GM12875 (cell line): Measurements from ENCODE around the gene PPA2.
"Not testable (repeated sequence)": the region's sequence is repeated elsewhere in the genome, so short reads cannot be mapped to it uniquely, and the experiment has no call there.

Experiments used
- H3K4me3 ChIP-seq: one replicate; pipeline ENCODE4 v1.5.1; 2011; ENCODE audit warnings: low read depth, low read length, control low read depth
- TF ChIP-seq, protein P1 (sequence below): IDR thresholded peaks from 2 replicates; pipeline ENCODE4 v1.5.1; 2011; ENCODE audit warnings: low read depth, mild to moderate bottlenecking, control low read depth, inconsistent platforms, low read length, moderate library complexity, borderline replicate concordance; ENCODE audit not compliant: insufficient read depth

The PPA2 gene

DNA sequence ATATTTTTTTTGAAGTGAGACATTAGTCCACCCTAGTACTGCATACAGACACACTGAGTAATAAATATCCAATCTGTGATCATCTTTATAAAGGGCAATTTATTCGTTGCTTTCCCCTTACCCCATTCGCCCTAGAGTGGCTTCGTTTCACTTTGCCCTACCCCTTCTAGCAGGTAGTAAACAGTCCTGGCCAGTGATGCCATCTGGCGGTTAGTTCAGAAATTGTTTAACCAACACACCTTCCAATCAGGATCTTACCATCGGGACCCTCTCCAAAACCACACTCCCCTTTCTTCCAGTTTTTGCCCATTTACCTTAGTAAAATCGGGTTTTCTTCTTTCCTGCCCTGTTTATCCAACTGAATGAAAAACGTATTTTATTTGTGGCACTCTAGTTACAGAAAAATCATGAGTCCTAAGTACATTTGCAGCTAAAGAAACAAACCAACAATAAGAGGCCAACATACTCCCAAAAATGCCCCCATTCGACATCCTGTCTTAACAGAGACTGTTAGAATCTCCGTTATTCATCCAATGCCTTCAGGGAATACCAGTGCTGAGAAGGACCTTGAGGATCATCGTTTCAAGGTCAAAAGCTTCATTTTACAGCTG is 2.2 kb downstream of the PPA2 start:
- TF ChIP-seq, protein P1, sequence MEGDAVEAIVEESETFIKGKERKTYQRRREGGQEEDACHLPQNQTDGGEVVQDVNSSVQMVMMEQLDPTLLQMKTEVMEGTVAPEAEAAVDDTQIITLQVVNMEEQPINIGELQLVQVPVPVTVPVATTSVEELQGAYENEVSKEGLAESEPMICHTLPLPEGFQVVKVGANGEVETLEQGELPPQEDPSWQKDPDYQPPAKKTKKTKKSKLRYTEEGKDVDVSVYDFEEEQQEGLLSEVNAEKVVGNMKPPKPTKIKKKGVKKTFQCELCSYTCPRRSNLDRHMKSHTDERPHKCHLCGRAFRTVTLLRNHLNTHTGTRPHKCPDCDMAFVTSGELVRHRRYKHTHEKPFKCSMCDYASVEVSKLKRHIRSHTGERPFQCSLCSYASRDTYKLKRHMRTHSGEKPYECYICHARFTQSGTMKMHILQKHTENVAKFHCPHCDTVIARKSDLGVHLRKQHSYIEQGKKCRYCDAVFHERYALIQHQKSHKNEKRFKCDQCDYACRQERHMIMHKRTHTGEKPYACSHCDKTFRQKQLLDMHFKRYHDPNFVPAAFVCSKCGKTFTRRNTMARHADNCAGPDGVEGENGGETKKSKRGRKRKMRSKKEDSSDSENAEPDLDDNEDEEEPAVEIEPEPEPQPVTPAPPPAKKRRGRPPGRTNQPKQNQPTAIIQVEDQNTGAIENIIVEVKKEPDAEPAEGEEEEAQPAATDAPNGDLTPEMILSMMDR = peak; percentile 49; the same call in 1 of the 2 replicates
- peak overlapping the region; percentile 79 for H3K4me3 ChIP-seq

DNA sequence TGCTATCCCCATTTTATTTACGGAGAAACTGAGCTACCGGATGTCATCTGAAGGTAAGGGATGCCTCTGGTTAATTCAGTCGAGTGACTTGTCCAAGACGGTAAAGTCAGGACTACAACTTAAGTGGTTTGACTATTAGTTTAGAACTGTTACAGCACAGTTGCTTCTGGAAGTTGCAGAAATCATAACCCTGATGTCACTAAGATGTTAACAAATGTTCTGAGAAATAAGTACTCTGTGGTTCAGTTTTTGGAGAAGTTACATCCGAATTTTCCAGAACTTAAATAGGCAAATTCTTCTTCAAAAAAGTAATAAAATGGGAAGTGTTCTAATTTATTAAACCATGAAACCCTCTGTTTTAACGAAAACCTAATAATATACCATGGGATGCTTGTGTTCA is 3.1 kb downstream of the PPA2 start:
- H3K4me3 ChIP-seq = no peak overlapping the region
- TF ChIP-seq, protein P1 = no peak

DNA sequence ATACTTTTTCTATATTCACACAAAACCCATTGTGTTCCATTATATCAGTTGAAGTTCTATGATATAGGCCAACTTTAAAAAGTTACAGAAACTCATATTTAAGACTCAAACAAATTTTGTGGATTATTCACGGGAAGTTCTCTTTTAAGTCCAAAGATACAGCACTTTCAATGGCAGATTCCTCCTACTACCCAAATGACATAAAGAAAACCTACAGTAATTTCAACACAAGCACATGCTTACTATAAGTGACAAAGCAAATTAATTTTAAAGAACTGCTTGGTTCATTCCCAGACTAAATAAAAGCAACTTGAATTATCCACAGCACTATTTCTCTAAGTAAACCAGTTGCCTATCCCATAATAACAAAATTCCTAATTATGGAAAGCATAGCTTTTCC is 4.1 kb downstream of the PPA2 start:
- H3K4me3 ChIP-seq = no peak overlapping the region
- TF ChIP-seq, protein P1 = no peak

DNA sequence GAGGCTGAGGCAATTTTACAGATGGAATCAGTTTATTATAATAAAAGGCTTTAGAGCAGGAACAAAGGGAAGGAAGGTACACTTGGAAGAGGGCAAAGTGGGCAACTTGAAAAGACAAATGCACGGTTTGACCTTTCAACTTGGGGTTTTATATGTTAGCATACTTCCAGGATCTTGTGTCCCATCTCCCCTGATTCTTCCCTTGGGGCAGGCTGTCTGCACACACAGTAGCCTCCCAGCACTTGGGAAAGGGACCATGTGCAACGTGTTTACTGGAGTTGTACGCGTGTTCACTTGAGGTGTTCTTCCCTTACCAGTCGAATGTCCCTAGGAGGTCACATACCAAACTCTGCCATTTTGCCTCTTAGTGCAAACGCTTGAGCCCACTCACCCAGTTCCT is 7.3 kb downstream of the PPA2 start:
- H3K4me3 ChIP-seq = no peak overlapping the region
- TF ChIP-seq, protein P1 = no peak

DNA sequence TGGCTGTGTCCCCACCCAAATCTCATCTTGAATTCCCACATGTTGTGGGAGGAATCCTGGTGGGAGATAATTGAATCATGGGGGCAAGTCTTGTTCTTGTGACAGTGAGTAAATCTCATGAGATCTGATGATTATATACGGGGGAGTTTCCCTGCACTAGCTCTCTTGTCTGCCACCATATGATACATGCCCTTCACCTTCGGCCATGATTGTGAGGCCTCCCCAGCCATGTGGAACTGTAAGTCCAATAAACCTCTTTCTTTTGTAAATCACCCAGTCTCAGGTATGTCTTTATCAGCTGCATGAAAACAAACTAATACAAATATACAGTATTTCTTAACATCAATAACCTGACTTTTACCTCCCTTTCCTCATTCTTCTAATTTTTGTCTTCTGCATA is 9.3 kb downstream of the PPA2 start:
- H3K4me3 ChIP-seq = not testable (repeated sequence)

DNA sequence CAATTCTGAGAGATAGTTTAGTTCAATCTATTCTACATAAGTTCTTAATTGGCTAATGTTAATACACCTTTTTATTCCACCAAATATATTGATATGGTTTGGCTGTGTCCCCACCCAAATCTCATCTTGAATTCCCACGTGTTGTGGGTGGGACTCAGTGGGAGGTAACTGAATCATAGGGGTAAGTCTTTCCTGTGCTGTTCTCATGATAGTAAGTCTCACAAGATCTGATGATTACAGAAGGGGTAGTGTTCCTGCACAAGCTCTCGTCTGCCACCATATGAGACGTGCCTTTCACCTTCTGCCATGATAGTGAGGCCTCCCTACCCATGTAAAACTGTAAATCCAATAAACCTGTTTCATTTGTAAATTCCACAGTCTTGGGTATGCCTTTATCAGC is 11.3 kb downstream of the PPA2 start:
- H3K4me3 ChIP-seq = no peak overlapping the region
- TF ChIP-seq, protein P1 = no peak

DNA sequence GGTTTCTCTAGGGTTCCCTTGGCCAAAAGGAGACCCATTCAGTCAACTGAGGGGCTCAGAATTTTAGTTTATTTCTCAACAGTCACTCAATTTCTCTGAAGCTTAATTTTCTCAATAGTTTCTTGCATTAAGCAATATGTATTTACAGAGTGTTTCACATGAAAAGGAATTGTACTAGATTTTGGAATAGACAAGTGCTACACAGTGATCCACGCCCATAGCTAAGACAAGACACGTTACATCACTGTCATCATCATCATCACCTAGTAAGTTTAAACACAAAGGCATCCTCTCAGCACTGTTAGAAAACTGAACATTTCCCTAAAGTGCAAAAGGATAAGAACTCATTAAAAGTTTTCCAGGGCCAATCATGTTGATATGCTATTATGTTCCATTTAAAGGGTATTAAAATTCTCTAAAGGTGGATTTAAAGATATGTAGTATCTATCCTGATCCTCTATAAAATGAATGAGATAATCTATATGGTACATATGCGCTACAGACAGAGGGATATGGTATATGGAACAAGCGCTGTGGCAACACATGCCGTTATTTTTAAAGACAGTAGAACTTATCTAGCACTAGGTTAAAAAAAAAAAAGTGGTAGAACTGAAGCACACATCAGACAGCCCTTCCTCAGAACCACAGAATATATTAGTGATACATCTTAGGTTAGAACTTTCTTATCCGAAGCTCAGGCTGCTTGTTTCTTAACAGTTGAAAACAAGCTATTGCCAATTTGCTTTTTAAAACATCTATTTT is 12.1 kb downstream of the PPA2 start:
- TF ChIP-seq, protein P1 = no peak
- no peak overlapping the region for H3K4me3 ChIP-seq
